GM18867 (cell line): ENCODE results near the gene MYLK2.

Experiments
- ATAC-seq: cut with Tn5 transposase; IDR thresholded peaks from one replicate; pipeline ENCODE4 v1.9.1; 2021; ENCODE audit warnings: mild to moderate bottlenecking, moderate library complexity; ENCODE audit not compliant: unreplicated experiment

The MYLK2 gene

DNA sequence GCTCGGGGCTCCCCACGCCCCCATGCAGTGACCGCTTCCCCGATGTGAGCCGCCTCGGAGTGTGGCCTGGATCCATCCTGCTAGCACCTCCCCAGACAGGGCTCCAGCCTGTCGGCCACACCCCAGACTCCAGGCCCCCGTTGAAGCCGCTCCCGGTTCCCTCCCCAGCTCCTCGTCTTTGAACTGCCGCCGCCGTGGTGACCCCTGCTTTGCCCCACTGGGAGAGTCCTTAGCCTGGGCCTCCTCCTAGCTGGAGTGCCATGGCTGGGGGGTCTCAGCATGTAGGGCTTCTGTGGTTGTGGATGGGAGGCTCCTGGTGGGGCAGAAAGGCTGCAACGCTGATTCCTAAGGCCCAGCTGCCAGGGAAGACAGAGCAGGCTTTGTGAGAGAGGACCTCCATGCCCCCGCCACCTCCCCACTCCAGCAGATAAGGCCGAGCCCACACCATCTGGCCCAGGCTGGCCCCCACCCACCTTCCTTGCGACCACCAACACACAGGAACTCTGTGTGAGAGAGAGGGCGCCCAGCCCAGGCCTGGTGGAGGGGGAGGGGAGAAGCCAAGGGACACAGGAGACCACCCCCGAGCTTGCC lies 14.9 kb downstream of the MYLK2 start:
- no peak for ATAC-seq

DNA sequence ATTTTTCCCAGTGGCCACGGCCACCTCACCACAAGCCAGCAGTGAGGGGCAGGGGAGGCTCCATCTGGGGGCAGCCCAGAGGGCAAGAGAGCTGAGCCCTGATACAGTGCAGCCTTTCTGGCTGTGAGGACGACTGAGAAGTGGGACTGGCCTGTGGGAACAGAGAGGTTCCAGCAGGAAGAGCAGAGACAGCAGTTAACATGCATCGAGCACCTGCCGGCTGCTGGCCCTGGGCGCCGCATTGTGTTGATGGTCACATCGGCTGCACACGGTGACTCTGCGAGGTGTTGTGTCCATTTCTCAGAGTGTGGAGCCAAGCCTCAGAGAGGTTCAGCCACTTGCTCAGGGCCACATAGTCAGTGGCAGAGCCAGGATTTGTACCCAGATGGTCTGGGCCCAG lies 16.4 kb downstream of the MYLK2 start:
- no peak for ATAC-seq

DNA sequence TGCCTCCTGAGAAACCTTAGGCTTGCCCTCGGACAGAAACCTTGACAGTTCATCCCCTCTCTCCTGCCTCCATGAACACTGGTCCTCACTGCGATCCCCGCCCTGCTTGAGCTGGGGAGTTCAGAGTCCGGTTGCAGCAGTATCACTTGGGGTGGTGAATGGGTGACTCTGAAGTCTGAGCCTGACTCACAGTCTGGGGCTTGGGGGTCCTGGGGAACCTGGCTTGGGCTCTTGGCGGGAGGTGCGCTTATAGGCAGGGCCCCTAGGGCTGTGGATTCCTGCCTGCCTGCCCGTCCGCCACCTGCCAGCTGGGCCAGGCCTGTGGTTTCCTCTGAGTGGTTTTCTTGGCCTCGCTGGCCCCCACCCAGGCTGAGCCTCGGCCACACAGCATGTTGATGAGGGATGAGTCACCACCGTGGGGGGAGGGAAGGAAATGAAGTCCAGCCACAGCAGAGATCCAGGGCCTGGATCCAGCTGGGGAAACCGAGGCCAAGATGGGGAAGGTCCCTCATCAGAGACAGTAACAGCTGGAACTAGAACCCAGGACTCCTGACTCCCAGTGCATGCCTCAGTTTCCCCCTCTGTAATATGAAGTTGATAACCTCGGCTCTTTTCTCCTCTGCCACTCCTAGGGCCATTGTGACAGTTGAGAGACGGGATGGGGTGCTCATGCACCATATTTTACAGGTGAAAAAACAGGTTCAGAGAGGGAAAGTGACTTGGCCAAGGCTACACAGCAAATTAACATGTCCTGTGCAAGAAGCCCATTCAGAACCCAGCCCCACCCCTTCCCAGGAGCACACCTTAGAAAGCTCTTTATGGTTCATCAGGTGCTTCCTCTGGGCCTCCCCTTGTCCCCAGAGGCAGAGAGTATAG lies 17.1 kb downstream of the MYLK2 start:
- ATAC-seq, result peak; percentile 64

DNA sequence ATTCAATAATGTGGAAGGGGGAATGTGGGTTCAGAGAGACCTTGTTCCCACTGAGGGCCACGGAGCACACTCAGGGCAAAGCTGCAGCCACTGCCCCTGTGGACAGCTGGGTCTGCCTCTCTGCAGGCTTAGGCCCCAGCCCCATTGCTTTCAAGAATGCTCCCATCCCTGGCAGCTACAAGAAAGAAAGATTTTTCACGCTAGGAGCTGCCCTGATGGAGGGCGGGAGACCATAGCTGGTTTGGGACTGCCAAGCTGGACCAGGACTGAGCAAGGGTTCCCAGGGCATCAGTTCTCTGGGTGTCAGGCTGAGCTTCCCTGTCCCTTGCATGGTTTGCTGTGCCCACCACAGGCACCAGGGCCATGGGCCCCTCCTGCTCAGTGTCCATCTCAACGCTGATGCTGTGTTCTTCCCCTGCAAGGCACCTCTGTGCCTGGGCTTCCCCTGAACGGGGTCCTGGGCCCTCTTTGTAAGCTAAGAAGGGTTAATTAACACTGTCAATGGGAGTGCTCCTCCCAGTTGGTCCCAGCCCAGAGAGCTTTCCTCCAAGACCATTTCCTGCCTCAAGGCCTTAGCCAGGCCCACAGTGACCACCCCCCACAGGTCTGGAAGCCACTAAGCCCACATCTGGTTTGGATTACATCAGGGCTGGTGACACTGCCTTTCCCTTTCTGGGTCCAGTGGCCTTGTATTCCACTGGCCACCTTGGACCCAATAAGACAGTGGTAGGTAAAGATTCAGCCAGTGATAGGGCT lies 17.9 kb downstream of the MYLK2 start:
- ATAC-seq, result no peak

DNA sequence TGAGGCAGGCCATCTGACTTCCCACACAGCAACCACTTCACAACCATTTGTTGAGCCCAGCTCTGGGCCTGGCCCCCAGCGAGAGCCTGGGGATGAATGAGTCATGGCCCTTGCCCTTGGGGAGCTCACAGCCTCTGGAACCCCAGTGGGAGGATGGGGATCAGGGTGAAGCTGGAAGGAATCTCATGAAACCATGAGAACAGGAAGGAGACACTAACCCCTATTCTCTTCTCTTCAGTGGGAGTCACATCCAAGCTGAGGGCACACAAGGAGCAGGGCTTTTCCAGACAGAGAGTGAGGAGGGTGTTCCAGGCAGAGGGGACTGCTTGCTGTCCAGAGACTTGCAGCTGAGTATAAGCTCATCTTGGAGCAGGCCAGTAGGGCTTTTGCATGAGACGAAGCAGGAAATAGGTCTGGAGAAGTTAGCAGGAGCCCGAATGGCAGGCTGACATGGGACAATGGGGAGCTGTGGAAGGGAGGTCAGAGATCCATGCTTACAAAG lies 18.8 kb downstream of the MYLK2 start:
- ATAC-seq, result no peak

DNA sequence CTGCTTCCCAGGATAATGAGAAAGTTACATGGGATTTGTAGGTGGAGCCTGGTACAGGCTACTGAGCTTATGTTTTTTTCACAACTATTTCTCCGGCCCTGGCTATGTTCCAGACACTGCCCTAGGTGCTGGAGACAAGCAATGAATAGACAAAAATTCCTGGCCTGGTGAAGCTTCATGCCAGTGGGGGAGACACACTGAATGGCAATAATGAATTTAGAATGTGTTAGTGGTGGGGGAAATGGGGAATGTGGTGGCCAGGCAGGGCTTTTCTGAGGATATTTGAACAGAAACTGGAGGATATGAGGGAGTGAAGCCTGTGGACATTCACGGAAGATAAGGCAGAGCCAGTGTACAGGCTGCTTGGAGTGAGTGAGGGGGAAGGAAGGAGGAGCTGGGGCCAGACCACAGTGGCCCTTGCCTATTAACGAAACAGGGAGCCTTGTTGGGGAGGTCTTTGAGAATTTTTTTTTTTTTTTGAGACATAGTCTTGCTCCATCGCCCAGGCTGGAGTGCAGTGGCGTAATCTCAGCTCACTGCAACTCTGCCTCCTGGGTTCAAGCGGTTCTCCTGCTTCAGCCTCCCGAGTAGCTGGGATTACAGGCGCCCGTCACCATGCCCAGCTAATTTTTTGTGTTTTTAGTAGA lies 19.6 kb downstream of the MYLK2 start:
- no peak for ATAC-seq

DNA sequence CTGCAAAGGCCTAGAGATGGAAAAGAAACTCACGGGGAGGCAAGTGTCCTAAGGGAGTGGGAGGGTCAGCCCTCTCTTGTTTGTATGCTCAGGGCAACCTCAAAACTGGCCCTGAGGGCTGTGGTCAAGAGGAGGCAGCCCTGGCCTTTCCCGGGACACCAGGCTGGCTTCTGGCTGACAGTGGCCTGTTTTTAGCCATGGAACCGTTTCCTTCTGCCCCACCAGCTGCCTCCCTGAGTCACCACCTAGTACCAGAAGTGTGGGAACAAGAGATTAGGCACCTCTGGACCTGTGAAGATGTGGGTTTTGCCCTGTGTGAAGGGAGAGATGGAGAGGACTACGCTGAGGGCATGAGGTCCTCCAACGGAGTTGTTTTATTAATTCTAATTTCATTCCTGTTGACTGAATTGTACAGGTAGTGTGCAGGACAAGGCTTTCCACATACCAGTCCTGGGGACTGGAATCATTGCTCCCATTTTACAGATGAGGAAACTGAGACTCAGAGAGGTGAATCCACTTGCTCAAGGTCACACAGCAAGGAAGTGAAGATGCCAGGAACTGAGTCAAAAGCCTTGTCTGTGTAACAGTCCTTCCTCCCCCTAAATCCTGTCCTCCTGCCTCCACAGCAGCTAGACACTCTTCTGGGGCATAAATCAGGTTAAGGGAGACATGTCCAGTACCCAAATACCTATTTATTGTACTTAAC lies 20.8 kb downstream of the MYLK2 start:
- no peak for ATAC-seq

DNA sequence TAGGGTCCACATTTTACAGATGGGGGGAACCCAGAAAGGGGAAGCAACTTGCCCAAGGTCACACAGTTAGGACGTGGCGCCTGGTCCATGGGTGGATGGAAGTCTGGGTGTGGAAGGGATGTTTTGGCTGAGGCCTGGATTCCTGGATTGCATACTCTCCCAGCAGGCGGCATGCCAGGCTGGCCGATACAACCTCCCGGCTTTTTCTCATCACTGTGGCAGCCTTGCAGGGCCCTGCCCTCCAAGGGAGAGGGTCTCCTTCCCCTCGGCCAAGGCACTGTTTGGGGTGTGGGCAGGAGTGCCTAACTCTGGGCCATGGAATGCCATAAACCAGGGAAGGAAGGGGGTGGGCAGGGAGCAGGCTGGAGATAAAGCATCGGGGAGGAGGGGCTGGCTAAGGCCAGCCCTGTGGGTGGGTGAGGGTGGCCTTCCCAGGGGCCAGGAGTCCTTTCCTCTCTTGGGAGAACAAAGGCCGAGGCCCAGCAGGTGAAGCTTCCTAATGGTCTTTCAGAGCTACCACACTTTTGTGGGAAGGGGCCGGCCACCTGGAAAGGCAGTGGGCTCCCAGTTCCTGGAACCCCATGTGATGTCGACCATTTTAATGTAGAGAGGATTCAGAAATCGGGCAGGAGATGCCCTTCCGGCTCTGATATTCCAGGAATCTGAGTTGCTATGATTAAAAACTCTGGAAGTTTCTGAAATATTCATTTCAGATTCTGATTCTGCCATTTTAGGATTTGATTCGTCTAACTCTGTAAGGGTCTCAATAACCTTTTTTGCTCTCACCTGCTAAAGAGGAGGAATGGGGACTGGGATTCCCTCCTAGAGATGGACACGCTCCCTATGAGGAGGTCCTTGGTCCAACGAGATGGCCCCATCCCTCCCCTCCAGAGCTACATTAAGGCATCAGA lies 22.0 kb downstream of the MYLK2 start:
- ATAC-seq, result no peak

DNA sequence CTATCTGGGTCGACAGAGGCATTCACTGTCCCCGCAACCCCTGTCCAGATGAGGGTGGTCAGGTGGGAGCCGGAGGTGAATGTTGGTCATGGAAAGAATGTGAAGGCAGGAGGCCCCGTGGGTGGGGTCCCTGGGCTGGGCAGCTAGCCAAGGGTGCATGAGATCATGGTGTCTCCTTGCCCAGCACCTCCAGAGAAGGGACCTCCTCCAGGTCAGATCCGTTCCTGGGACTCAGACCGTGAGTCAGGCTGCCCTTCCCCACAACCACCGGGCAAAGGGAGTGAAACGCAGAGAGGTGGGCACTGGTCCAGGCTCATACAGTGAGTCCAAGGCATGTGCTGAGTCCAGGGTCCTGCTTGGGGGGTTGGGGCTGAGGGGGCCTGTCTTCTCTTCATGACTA lies 22.8 kb downstream of the MYLK2 start:
- ATAC-seq, result no peak

DNA sequence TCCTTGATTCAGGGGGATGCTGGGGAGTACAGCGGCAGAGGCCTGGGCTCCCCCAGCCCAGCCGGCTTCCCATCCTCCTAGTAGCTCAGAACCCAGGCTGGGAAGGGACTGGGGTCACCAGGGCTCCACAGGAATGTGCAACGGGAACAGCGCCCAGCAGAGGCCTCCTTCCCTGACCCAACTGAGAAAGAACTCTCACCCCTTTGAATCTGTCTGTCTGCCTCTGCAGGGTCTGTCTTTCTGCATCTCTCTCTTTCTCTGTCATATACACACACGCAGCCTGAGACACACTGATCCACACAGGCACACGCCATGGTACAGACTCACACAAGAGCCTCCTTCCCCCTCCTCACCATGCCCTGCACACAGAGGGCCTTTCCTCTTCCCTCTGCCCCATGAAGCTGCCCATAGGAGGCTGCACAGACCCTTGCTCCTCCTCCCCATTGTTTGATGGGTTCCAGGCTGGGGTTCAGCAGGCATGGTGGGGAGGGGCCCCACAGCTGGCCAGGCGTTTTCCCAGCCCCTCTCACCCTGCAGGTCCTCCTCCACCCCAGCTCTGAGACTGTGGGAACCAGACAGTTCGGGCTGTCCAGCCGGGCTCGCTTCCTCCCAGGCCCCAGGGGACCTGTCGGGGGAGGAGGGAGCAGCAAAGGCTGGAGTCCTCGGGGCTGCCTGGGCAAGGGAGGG lies 23.5 kb downstream of the MYLK2 start:
- no peak for ATAC-seq

DNA sequence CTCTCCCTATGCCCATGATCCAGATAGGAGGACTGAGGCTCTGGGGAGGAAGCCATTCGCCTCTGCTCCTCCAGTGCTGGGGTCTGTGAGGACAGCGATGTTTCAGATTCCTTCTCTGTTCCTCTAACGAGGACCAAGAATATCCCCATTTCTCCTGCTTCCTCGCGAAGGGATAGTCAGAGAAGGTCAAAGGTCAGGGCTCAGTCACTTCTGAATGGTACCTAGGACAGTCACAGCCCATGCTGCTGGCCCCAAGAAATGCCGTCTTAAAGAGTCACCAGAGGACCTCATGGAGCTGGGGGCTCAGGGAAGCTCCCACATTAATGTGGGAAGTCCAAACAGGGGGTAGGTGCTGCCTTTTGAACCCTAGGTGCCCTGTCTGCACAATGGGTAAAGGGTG lies 24.1 kb downstream of the MYLK2 start:
- ATAC-seq, result no peak

DNA sequence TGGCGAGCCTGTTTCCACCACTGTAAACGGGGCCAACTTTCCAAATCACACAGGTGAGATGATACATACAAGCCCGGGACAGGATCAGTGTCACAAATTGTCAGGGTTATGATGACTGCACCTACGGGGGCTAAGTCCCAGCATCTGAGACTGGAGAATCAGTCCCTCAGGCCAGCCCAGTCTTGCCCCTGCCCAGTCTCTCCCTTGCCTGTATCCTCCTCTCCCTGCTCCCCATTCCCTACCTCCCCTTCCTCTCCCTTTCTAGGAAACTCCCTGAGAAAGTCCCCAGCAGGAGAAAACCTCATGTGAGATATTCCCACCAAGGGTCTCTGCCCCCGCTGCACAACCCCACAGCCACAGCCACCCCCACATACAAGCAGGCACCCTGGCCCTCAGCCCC lies 24.7 kb downstream of the MYLK2 start:
- ATAC-seq, result no peak

DNA sequence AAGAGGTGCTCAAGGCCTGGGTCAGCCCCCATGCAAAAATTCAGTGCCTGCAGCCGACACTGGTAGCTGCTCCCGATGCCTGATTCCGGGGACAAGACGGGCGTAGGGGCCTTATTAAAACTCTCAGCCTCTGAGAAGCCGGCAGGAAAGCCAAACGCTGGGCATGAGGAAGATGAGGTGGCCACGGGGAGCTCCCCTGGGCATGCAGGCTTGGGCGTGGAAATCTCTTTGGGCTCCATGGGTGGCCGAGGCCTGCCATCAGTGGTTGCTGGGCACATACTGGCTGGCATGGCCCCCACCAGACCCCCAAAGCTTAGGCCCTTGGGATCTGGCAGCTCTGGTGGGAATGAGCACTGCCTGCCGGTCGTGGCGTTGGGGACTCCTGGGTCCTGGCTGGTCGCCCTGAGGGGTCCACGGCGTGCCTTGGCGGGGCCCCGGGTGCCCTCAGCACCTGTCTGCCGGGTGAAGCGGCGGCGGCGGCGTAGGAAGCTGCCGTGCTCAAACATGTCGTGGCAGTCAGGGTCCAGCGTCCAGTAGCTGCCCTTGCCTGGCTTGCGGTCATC lies 25.7 kb downstream of the MYLK2 start:
- ATAC-seq, result no peak

DNA sequence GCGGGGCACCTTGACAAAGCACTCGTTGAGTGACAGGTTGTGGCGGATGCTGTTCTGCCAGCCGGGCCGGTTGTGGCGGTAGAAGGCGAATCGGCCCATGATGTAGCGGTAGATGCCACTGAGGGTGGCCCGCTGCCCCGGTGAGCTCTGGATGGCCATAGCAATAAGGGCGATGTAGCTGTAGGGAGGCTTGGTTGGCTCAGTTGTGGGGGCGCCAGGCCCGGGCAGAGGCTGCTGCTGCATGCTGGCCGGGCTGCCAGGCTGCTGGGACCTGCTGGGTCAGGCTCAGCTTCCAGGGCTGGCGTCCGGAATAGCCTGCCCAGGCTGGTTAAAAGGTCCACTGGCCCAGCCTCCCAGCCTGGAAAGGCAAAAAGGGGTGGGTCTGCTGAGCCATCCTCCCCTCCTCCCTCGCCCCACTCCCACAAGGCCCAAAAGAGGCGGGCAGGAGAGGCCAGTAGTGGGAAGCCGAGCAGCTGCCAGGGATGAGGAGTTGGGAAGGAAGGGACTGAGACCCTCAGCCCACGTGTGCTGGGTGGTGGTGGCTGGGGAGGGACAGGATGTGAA lies 26.2 kb downstream of the MYLK2 start, which contains the start of gene FOXS1:
Gene FOXS1, minus strand, starts transcription at position 305 of the 564 bp plus-strand sequence. Its CDS starts 62 bp downstream, at position 243.
- ATAC-seq, result no peak

DNA sequence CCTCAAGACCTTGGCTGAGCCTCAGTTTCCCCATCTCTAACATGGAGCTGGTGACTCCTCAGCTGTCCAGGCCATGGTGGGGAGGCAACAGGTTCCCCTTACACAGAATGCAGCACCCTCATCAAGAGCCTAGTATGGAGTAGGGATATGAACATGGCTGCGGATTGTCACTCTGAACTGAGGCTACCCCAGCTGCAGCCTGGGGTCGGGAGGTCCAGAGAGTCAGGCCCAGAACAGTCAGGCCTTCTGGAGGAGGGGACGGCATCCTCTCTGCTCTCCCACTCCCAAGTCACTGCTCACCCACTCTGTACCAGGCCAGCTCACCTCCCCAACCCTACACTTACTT lies 27.6 kb downstream of the MYLK2 start:
- ATAC-seq, result no peak

DNA sequence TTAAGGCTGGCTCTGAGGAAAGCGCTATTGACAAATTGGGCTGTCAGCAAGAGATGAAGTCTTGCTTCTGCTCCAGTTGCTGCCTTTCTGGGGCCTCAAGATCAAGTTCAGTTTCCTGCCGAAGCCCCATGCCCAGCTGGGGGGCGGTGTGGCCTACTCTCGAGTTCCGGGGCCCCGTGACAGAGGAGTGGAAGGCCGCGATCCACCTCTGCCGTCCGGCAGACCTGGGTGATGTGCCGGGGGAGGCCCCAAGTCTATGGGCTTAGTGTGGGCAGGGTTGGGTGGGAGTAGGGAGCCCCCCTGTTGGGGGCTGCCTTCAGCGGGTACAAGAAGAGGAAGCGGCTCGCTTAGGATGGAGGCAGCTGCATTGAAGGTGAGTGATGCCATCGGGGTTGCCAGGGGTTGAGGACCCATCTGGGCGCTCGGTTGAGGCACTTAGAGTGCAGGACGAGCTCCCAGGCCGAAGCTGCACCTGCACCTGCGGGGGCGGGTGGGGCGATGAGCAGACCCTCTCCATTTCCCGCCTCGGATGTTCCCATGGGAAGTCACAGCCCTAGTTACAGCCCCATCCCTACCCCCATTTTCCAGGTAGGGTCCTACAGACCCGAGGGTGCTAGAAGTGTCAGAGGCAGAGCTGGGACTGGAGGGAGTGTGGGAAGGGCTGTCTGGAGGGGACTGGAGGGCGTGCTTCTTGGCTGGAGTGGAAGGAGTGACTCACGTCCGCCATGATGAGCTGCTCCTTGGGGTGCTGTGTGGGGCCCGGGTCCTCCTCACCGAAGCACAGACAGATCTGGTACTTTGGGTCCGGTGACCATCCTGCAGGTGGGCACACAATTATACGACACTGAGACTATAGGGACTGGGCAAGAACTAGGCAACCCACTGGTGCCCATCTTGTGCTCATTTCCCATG lies 29.2 kb downstream of the MYLK2 start:
- no peak for ATAC-seq

DNA sequence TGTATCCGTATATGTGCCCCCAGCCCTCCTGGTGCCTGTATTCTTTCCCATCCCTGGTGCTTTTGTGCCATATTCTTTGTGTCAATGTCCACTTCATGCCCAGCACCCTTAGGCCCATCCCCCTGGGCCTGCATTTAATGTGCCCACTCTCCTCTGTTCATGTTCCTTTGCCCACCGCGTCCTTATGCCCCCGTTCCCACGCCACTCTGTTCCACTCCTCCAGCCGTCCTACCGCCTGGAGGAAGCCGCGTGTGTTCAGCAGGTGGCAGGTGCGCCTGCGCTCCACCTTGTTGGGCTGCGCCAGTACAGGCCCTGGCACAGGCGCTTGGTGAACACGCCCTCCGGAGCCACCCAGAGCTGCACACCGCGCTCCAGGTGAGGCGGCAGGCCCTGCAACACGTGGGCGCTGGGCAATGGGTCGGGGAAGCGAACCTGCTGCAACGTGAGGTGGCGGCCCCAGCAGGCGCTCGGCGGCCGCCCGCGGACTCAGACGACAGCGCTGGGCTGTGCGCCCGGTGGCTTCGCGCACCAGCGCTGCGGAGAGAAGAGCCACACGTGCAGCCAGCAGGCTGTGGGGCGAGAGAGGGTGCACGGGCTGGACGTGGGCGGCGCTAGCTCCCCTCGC lies 30.3 kb downstream of the MYLK2 start:
- ATAC-seq, result no peak
